Prostate gland (tissue), 2 donors: ENCODE data around the gene IZUMO4.

Experiments
- CTCF ChIP-seq, 4 experiments: fragments of 200-600 bp in 2 of 4; fragments of 450-650 bp in 2 of 4; sonication (generic) in 2 of 4; IDR thresholded peaks; 1 replicate in 3 of 4; 2 replicates in 1 of 4; pipeline ENCODE4 v1.5.1; 2016 to 2019; ENCODE audit warnings: antibody characterized with exemption in 4 of 4, mild to moderate bottlenecking in 2 of 4, moderate library complexity in 2 of 4
- POLR2A ChIP-seq: fragments of 450-650 bp; IDR thresholded peaks from one replicate; pipeline ENCODE4 v1.6.1; 2016; ENCODE audit warnings: antibody characterized with exemption, mild to moderate bottlenecking
- POLR2AphosphoS5 ChIP-seq: sonication (generic); formaldehyde crosslinking; IDR thresholded peaks from one replicate; pipeline ENCODE4 v1.6.1; 2017; ENCODE audit warnings: antibody characterized with exemption

GRCh38 chr19:2050991-2051772 is 45.5 kb upstream of the IZUMO4 start, which contains the start of gene MKNK2:
- TF ChIP-seq CTCF (IDR thresholded peaks at IDR 0.05) (peak; percentile 53 to 97 (median 83)), POLR2AphosphoS5 (peak; percentile 93), POLR2A (peak; percentile 96)
